HCT116 (cell line): ENCODE results near the gene GLYATL3. TPM values are rescaled to one million over a fixed set of nuclear protein-coding genes. Genes with fewer than 3 reads are reported as not detected.
A peak's percentile ranks its signal among the peaks of the same experiment; 100 is the strongest.

Experiments
- ATAC-seq: fragments of 200-7000 bp; cut with Tn5 transposase; 2 replicates; pipeline ENCODE4 v1.9.1; 2020; ENCODE audit warnings: mild to moderate bottlenecking, moderate library complexity
- BruUV-seq: library from RNA; stranded (reverse); fragments of 400-500 nt; replicated peaks from 2 replicates; lab custom pipeline; 2021; lab: Mats Ljungman, UMichigan
- CTCF ChIA-PET: fragments of 300-600 bp; sonication (Branson Sonifier 250); formaldehyde crosslinking; loops from one replicate; lab custom pipeline; 2021; ENCODE audit warnings: antibody characterized with exemption; lab: Charles Lee
- POLR2A ChIA-PET: fragments of 300-600, 350-600 bp; sonication (Branson Sonifier 250); formaldehyde crosslinking; loops from one replicate; lab custom pipeline; 2021; ENCODE audit warnings: antibody characterized with exemption; lab: Charles Lee
- RAD21 ChIA-PET, 2 experiments: fragments of 300-600 bp; sonication (Branson Sonifier 250); formaldehyde crosslinking; loops; one replicate each; lab custom pipeline; 2023; ENCODE audit warnings: low total read pairs in 2 of 2; ENCODE audit not compliant: uncharacterized antibody in 2 of 2, unreplicated experiment in 2 of 2, low non-redundant PET in 1 of 2; lab: Charles Lee
- DNase-seq: peaks from one replicate; pipeline ENCODE4 v3.0.0-alpha.2; 2010; ENCODE audit warnings: low read depth, low spot score
- H2AFZ ChIP-seq: fragments of 200-600 bp; shearing (Covaris generic), sonication (generic); 2 replicates; pipeline ENCODE4 v1.6.1; 2017; ENCODE audit warnings: low read depth, mixed run types, mixed read lengths, antibody characterized with exemption, low read length; ENCODE audit not compliant: poor library complexity, severe bottlenecking
- H3K27ac ChIP-seq: 2 replicates; pipeline ENCODE4 v1.5.1; 2012; ENCODE audit warnings: low read depth, low read length
- H3K27me3 ChIP-seq: fragments of 200-600 bp; sonication (generic); 2 replicates; pipeline ENCODE4 v1.6.1; 2016; ENCODE audit warnings: mixed run types, low read length, mixed read lengths; ENCODE audit not compliant: insufficient read depth
- H3K36me3 ChIP-seq, 2 experiments: fragments of 200-500 bp in 1 of 2; fragments of 200-600 bp in 1 of 2; sonication (Bioruptor generic) in 1 of 2; sonication (generic) in 1 of 2; 2 replicates each; pipeline versions ENCODE4 v1.5.1 to v1.6.1; 2014 to 2016; ENCODE audit warnings: low read length in 2 of 2, inconsistent platforms in 1 of 2, mixed read lengths in 1 of 2, mixed run types in 1 of 2; ENCODE audit not compliant: insufficient read depth in 2 of 2, control insufficient read depth in 1 of 2
- H3K4me1 ChIP-seq, 2 experiments: fragments of 200-600 bp in 1 of 2; sonication (generic) in 1 of 2; 2 replicates each; pipeline versions ENCODE4 v1.5.1 to v1.6.1; 2012 to 2017; ENCODE audit warnings: low read length in 2 of 2, inconsistent platforms in 1 of 2, mild to moderate bottlenecking in 1 of 2, mixed read lengths in 1 of 2, mixed run types in 1 of 2, moderate library complexity in 1 of 2; ENCODE audit not compliant: insufficient read depth in 2 of 2, control insufficient read depth in 1 of 2
- H3K4me2 ChIP-seq: fragments of 200-600 bp; sonication (generic); 2 replicates; pipeline ENCODE4 v1.6.1; 2017; ENCODE audit warnings: mixed run types, low read length, mixed read lengths
- H3K4me3 ChIP-seq, 2 experiments: fragments of 200-600 bp in 1 of 2; sonication (generic) in 1 of 2; replicated peaks in 1 of 2; 2 replicates each; pipeline ENCODE4 v1.5.1; 2011 to 2016; ENCODE audit warnings: low read length in 2 of 2, control low read depth in 1 of 2, low read depth in 1 of 2, mild to moderate bottlenecking in 1 of 2, mixed read lengths in 1 of 2, mixed run types in 1 of 2
- H3K79me2 ChIP-seq: fragments of 200-600 bp; sonication (generic); 2 replicates; pipeline ENCODE4 v1.6.1; 2017; ENCODE audit warnings: mild to moderate bottlenecking, mixed run types, low read length, moderate library complexity, mixed read lengths; ENCODE audit not compliant: insufficient read depth
- H3K9ac ChIP-seq: fragments of 200-600 bp; sonication (generic); 2 replicates; pipeline ENCODE4 v1.6.1; 2016; ENCODE audit warnings: low read length, mixed read lengths
- H3K9me2 ChIP-seq: fragments of 200-600 bp; sonication (generic), shearing (Covaris generic); 2 replicates; pipeline ENCODE4 v1.6.1; 2017; ENCODE audit warnings: mixed run types, mild to moderate bottlenecking, moderate library complexity; ENCODE audit not compliant: insufficient read depth
- H3K9me3 ChIP-seq, 2 experiments: fragments of 200-500 bp in 1 of 2; fragments of 200-600 bp in 1 of 2; sonication (Bioruptor generic) in 1 of 2; sonication (generic) in 1 of 2; 2 replicates each; pipeline ENCODE4 v1.6.1; 2014 to 2017; ENCODE audit warnings: low read length in 2 of 2, mixed read lengths in 2 of 2, inconsistent platforms in 1 of 2, low read depth in 1 of 2, mild to moderate bottlenecking in 1 of 2, mixed run types in 1 of 2, moderate library complexity in 1 of 2; ENCODE audit not compliant: control insufficient read depth in 1 of 2, insufficient read depth in 1 of 2
- H4K20me1 ChIP-seq: fragments of 200-600 bp; sonication (generic), shearing (Covaris generic); 2 replicates; pipeline ENCODE4 v1.6.1; 2017; ENCODE audit warnings: mixed run types, mild to moderate bottlenecking, moderate library complexity; ENCODE audit not compliant: insufficient read depth
- CEBPB ChIP-seq: IDR thresholded peaks from 2 replicates; pipeline ENCODE4 v1.6.1; 2012; ENCODE audit warnings: low read depth
- EGR1 ChIP-seq: IDR thresholded peaks from 2 replicates; pipeline ENCODE4 v1.6.1; 2012; ENCODE audit warnings: low read depth
- ELF1 ChIP-seq: IDR thresholded peaks from 2 replicates; pipeline ENCODE4 v1.6.1; 2012; ENCODE audit warnings: low read depth, borderline replicate concordance
- EZH2 ChIP-seq: fragments of 200-600 bp; sonication (generic); IDR thresholded peaks from 2 replicates; pipeline ENCODE4 v1.6.1; 2017; ENCODE audit warnings: antibody characterized with exemption, mixed run types
- EZH2phosphoT487 ChIP-seq: fragments of 200-600 bp; IDR thresholded peaks from 2 replicates; pipeline ENCODE4 v1.6.1; 2018; ENCODE audit warnings: antibody characterized with exemption, borderline replicate concordance
- FOSL1 ChIP-seq: IDR thresholded peaks from 2 replicates; pipeline ENCODE4 v1.6.1; 2012; ENCODE audit warnings: low read depth
- JUND ChIP-seq: IDR thresholded peaks from 2 replicates; pipeline ENCODE4 v1.6.1; 2012
- POLR2AphosphoS5 ChIP-seq: IDR thresholded peaks from 2 replicates; pipeline ENCODE4 v1.6.1; 2011; ENCODE audit warnings: mild to moderate bottlenecking, low read depth, low read length, moderate library complexity
- RAD21 ChIP-seq: IDR thresholded peaks from 2 replicates; pipeline ENCODE4 v1.6.1; 2012; ENCODE audit warnings: low read depth, mild to moderate bottlenecking
- SIN3A ChIP-seq: IDR thresholded peaks from 2 replicates; pipeline ENCODE4 v1.6.1; 2012; ENCODE audit warnings: low read depth
- SP1 ChIP-seq: IDR thresholded peaks from 2 replicates; pipeline ENCODE4 v1.6.1; 2012; ENCODE audit warnings: low read depth
- TCF7L2 ChIP-seq: IDR thresholded peaks from 2 replicates; pipeline ENCODE4 v1.7.0; 2011; ENCODE audit warnings: borderline replicate concordance, inconsistent platforms; ENCODE audit not compliant: insufficient read depth, insufficient read length; ENCODE audit errors: extremely low read depth
- ZFX ChIP-seq: fragments of 450-650 bp; IDR thresholded peaks from 2 replicates; pipeline ENCODE4 v1.6.1; 2017
- ZNF274 ChIP-seq: fragments of 200-500 bp; sonication (Bioruptor generic); IDR thresholded peaks from 2 replicates; pipeline ENCODE4 v1.6.1; 2014; ENCODE audit warnings: mild to moderate bottlenecking, low read depth, low read length, inconsistent platforms
- intact Hi-C: fragments of 100-400 bp; cut with micrococcal nuclease; formaldehyde crosslinking; loops from 2 replicates; pipeline ENCODE4 v1.10.0; 2022
- total RNA-seq: library from RNA; stranded (reverse); gene quantifications from one replicate; pipeline ENCODE4 v1.2.1, GENCODE V29; 2021; ENCODE audit not compliant: unreplicated experiment
- TF ChIP-seq, protein P1 (sequence below): IDR thresholded peaks from 2 replicates; pipeline ENCODE4 v1.6.1; 2012
- TF ChIP-seq, protein P2 (sequence below): IDR thresholded peaks from 2 replicates; pipeline ENCODE4 v1.6.1; 2012
- TF ChIP-seq, protein P3 (sequence below), 3 experiments: fragments of 200-600 bp in 1 of 3; sonication (generic) in 1 of 3; IDR thresholded peaks in 2 of 3; conservative IDR thresholded peaks in 1 of 3; 2 replicates each; pipeline ENCODE4 v1.5.1; 2012 to 2017; ENCODE audit warnings: low read depth in 2 of 3, low read length in 2 of 3, antibody characterized with exemption in 1 of 3, borderline replicate concordance in 1 of 3, control low read depth in 1 of 3, mild to moderate bottlenecking in 1 of 3, mixed read lengths in 1 of 3, mixed run types in 1 of 3, moderate library complexity in 1 of 3; ENCODE audit not compliant: insufficient read depth in 1 of 3
- TF ChIP-seq, protein P4 (sequence below): IDR thresholded peaks from 2 replicates; pipeline ENCODE4 v1.6.1; 2012; ENCODE audit warnings: low read depth

The GLYATL3 gene
- total RNA-seq, 1 experiment from 2014 or later: not detected

DNA sequence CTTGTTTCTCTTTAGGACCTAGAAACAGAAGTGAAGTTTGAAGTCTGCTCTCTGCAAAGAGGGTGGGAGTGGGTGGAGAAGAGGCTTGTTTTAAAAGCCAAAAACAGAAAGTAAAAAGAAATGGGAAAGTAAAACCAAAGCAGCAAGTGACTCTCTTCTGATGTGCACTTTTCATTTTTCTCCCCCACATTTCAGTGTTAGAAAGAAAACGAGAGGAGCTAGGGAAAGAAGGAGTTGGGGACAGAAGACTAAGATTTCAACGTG is 52.1 kb downstream of the GLYATL3 start:
- no peaks in the 10 kb centered on the region for H4K20me1 ChIP-seq
- ChIA-PET POLR2A (interaction anchor here (1.1 to 2.4 kb wide), 2 partner anchors 12 to 20 kb away, joined by 3 to 6 read pairs; no protein-coding TSS in a partner anchor), CTCF (interaction anchor here (0.9 kb wide), 1 partner anchor 8 kb away, joined by 3 read pairs; no protein-coding TSS in a partner anchor), RAD21 (no interaction called here)
- H3K9me3 ChIP-seq: no peaks in the 10 kb centered on the region
- intact Hi-C loops: no loop called here
- H3K27me3 ChIP-seq: no peaks in the 10 kb centered on the region
- peak overlapping the region; percentile 82 for H3K9ac ChIP-seq
- peak overlapping the region; percentile 81 for H3K27ac ChIP-seq
- H2AFZ ChIP-seq: no peak overlapping the region
- BruUV-seq: no TSS peak
- ATAC-seq: no peak
- peaks cover 54 to 76% of the 10 kb centered on the region in 2 experiments for H3K4me1 ChIP-seq
- peak overlapping the region; percentile 98 for H3K4me2 ChIP-seq
- peaks cover 32% of the 10 kb centered on the region for H3K79me2 ChIP-seq
- no peaks in the 10 kb centered on the region for H3K9me2 ChIP-seq
- no peaks in the 10 kb centered on the region for H3K36me3 ChIP-seq
- no peak for DNase-seq
- peak overlapping the region; percentile 75 for H3K4me3 ChIP-seq
- TF ChIP-seq, protein P1, sequence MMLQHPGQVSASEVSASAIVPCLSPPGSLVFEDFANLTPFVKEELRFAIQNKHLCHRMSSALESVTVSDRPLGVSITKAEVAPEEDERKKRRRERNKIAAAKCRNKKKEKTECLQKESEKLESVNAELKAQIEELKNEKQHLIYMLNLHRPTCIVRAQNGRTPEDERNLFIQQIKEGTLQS: no peak
- TF ChIP-seq FOSL1: no peak
- no peak for TF ChIP-seq RAD21
- no peak for TF ChIP-seq ZNF274
- no peak for TF ChIP-seq ELF1
- TF ChIP-seq EZH2: no peak
- TF ChIP-seq, protein P2, sequence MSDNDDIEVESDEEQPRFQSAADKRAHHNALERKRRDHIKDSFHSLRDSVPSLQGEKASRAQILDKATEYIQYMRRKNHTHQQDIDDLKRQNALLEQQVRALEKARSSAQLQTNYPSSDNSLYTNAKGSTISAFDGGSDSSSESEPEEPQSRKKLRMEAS: no peak
- TF ChIP-seq SIN3A: no peak
- TF ChIP-seq TCF7L2: no peak
- no peak for TF ChIP-seq JUND
- no peak for TF ChIP-seq EGR1
- TF ChIP-seq, protein P3, sequence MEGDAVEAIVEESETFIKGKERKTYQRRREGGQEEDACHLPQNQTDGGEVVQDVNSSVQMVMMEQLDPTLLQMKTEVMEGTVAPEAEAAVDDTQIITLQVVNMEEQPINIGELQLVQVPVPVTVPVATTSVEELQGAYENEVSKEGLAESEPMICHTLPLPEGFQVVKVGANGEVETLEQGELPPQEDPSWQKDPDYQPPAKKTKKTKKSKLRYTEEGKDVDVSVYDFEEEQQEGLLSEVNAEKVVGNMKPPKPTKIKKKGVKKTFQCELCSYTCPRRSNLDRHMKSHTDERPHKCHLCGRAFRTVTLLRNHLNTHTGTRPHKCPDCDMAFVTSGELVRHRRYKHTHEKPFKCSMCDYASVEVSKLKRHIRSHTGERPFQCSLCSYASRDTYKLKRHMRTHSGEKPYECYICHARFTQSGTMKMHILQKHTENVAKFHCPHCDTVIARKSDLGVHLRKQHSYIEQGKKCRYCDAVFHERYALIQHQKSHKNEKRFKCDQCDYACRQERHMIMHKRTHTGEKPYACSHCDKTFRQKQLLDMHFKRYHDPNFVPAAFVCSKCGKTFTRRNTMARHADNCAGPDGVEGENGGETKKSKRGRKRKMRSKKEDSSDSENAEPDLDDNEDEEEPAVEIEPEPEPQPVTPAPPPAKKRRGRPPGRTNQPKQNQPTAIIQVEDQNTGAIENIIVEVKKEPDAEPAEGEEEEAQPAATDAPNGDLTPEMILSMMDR (IDR thresholded peaks at IDR 0.05 in 2 of 3, conservative IDR thresholded peaks at IDR 0.05 in 1 of 3; ENCODE audit: borderline replicate concordance in 1 of 3, insufficient read depth in 1 of 3, low read depth in 2 of 3, low read length in 2 of 3): no peak
- no peak for TF ChIP-seq CEBPB
- TF ChIP-seq SP1: no peak
- TF ChIP-seq POLR2AphosphoS5: no peak
- TF ChIP-seq ZFX: no peak
- no peak for TF ChIP-seq EZH2phosphoT487
- TF ChIP-seq, protein P4, sequence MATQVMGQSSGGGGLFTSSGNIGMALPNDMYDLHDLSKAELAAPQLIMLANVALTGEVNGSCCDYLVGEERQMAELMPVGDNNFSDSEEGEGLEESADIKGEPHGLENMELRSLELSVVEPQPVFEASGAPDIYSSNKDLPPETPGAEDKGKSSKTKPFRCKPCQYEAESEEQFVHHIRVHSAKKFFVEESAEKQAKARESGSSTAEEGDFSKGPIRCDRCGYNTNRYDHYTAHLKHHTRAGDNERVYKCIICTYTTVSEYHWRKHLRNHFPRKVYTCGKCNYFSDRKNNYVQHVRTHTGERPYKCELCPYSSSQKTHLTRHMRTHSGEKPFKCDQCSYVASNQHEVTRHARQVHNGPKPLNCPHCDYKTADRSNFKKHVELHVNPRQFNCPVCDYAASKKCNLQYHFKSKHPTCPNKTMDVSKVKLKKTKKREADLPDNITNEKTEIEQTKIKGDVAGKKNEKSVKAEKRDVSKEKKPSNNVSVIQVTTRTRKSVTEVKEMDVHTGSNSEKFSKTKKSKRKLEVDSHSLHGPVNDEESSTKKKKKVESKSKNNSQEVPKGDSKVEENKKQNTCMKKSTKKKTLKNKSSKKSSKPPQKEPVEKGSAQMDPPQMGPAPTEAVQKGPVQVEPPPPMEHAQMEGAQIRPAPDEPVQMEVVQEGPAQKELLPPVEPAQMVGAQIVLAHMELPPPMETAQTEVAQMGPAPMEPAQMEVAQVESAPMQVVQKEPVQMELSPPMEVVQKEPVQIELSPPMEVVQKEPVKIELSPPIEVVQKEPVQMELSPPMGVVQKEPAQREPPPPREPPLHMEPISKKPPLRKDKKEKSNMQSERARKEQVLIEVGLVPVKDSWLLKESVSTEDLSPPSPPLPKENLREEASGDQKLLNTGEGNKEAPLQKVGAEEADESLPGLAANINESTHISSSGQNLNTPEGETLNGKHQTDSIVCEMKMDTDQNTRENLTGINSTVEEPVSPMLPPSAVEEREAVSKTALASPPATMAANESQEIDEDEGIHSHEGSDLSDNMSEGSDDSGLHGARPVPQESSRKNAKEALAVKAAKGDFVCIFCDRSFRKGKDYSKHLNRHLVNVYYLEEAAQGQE: no peak
